Measurements from ENCODE around the gene TNFRSF21. TPM values are rescaled to one million over a fixed set of nuclear protein-coding genes. Genes with fewer than 3 reads are reported as not detected.

The TNFRSF21 gene
- polyA plus RNA-seq, 1 donor (not counting 4 experiments of a cell fraction or from before 2014, with no cell fraction given): 50.2 TPM

DNA sequence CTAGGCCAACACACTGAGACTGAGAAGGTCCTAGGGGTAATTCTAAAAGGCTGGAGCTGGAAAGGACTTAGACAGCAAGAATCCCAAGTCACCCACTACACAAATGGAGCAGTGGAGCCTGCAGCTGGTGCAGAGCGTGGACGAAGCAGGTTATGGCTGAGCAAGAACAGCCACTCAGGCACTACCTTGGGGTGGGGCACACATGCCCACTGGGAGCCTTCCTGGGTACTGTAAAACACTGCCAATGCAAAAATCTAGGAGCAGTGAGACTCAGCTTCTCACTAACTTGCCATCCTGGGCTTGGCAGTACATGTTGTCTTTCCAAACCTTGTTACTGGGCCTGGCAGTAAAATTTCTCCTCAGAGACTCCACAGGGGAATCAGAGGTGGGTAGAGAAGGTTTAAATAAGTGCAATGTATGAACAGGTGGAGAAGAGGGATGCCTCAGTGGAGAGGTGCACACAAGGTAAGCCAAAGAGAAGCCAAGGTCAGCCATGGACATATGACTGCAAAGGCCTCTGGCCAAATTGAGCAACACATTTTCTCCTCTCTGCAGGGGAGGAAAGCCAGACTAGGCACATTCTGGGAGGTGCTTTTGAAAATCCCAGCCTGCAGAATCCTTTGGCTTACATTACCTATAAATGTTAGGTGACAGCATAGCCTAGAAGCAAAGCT, 105.6 kb downstream of the TNFRSF21 start:
- Histone ChIP-seq H3K9me1 (ENCODE audit: control insufficient read depth, extremely low read depth, insufficient read depth, low read length) (no peaks in the 10 kb centered on the region), H2AFZ (ENCODE audit: control insufficient read depth, low read length) (no peak overlapping the region), H3K4me1 (ENCODE audit: control insufficient read depth, extremely low read depth, insufficient read depth, low read length) (peaks cover 20% of the 10 kb centered on the region), H3K4me3 (ENCODE audit: control insufficient read depth in 2 of 3, extremely low read depth in 1 of 3, insufficient read depth in 2 of 3, low read depth in 1 of 3, low read length in 3 of 3) (no peak overlapping the region), H3K9ac (ENCODE audit: control insufficient read depth, extremely low read depth, insufficient read depth, low read length) (no peak overlapping the region), H3K4me2 (ENCODE audit: control insufficient read depth, extremely low read depth, insufficient read depth, low read depth, low read length) (peak overlapping the region; percentile 29), H3K27ac (ENCODE audit: control insufficient read depth, insufficient read depth, low read length) (no peak overlapping the region), H3K27me3 (ENCODE audit: control insufficient read depth, extremely low read depth, insufficient read depth, low read length) (no peaks in the 10 kb centered on the region), H3K79me2 (ENCODE audit: control insufficient read depth, insufficient read depth, low read length) (no peaks in the 10 kb centered on the region), H3K36me3 (ENCODE audit: control insufficient read depth in 2 of 2, extremely low read depth in 1 of 2, insufficient read depth in 2 of 2, low read length in 2 of 2) (no peaks in the 10 kb centered on the region), H4K20me1 (ENCODE audit: control insufficient read depth, extremely low read depth, insufficient read depth, low read length) (no peaks in the 10 kb centered on the region), H3K9me3 (ENCODE audit: control insufficient read depth, low read depth, low read length) (no peaks in the 10 kb centered on the region)
- dilution Hi-C loops (cut with MboI; ENCODE audit: extremely low pct_ligation_motif_present, low sequenced_read_pairs): no loop called here
- FAIRE-seq: no peak
- TF ChIP-seq CTCF (optimal IDR thresholded peaks at IDR 0.05 in 1 of 3, IDR thresholded peaks at IDR 0.05 in 1 of 3, conservative IDR thresholded peaks at IDR 0.05 in 1 of 3; ENCODE audit: extremely low read depth in 1 of 3, insufficient read depth in 2 of 3, low read length in 3 of 3) (no peak), EZH2 (IDR thresholded peaks at IDR 0.05; ENCODE audit: low read length) (no peak)
- no peak for DNase-seq (ENCODE audit: low read depth, low spot score)

- Histone ChIP-seq H3K27me3 (ENCODE audit: control insufficient read depth, extremely low read depth, insufficient read depth, low read length) (no peaks in the 10 kb centered on the region), H3K36me3 (ENCODE audit: control insufficient read depth in 2 of 2, extremely low read depth in 1 of 2, insufficient read depth in 2 of 2, low read length in 2 of 2) (no peaks in the 10 kb centered on the region), H4K20me1 (ENCODE audit: control insufficient read depth, extremely low read depth, insufficient read depth, low read length) (no peaks in the 10 kb centered on the region), H3K4me2 (ENCODE audit: control insufficient read depth, extremely low read depth, insufficient read depth, low read depth, low read length) (no peak overlapping the region), H3K4me1 (ENCODE audit: control insufficient read depth, extremely low read depth, insufficient read depth, low read length) (peaks cover 20% of the 10 kb centered on the region), H3K9me1 (ENCODE audit: control insufficient read depth, extremely low read depth, insufficient read depth, low read length) (no peaks in the 10 kb centered on the region), H3K9ac (ENCODE audit: control insufficient read depth, extremely low read depth, insufficient read depth, low read length) (no peak overlapping the region), H2AFZ (ENCODE audit: control insufficient read depth, low read length) (no peak overlapping the region), H3K9me3 (ENCODE audit: control insufficient read depth, low read depth, low read length) (no peaks in the 10 kb centered on the region), H3K27ac (ENCODE audit: control insufficient read depth, insufficient read depth, low read length) (no peak overlapping the region), H3K79me2 (ENCODE audit: control insufficient read depth, insufficient read depth, low read length) (no peaks in the 10 kb centered on the region), H3K4me3 (ENCODE audit: control insufficient read depth in 2 of 3, extremely low read depth in 1 of 3, insufficient read depth in 2 of 3, low read depth in 1 of 3, low read length in 3 of 3) (no peak overlapping the region)
- FAIRE-seq (peak; percentile 17), DNase-seq (ENCODE audit: low read depth, low spot score) (no peak)
- dilution Hi-C loops (cut with MboI; ENCODE audit: extremely low pct_ligation_motif_present, low sequenced_read_pairs): no loop called here
- TF ChIP-seq CTCF (optimal IDR thresholded peaks at IDR 0.05 in 1 of 3, IDR thresholded peaks at IDR 0.05 in 1 of 3, conservative IDR thresholded peaks at IDR 0.05 in 1 of 3; ENCODE audit: extremely low read depth in 1 of 3, insufficient read depth in 2 of 3, low read length in 3 of 3) (no peak), EZH2 (IDR thresholded peaks at IDR 0.05; ENCODE audit: low read length) (no peak)
Observed at GRCh38 chr6:47203266-47203937, 106.3 kb downstream of the TNFRSF21 start.
